Spleen (tissue), 7 donors: ENCODE data around the gene TPRKB.

Experiments used
- CTCF ChIP-seq, 11 experiments: fragments of 200-600 bp in 7 of 11; fragments of 450-650 bp in 4 of 11; sonication (generic) in 4 of 11; IDR thresholded peaks in 8 of 11; conservative IDR thresholded peaks in 3 of 11; 1 replicate in 7 of 11; 2 replicates in 4 of 11; pipeline versions ENCODE4 v1.4.0 to v1.8.0; 2016 to 2021; ENCODE audit warnings: antibody characterized with exemption in 11 of 11, inconsistent platforms in 4 of 11, mild to moderate bottlenecking in 1 of 11
- POLR2A ChIP-seq, 3 donors: fragments of 450-650 bp; IDR thresholded peaks; one replicate each; pipeline ENCODE4 v1.5.1; 2017; ENCODE audit warnings: antibody characterized with exemption in 3 of 3, mild to moderate bottlenecking in 1 of 3
- donor health status: DM: no; HTN: no; CAD: no; lungs with moderate emphysema.
- donor health status: DM: no; HTN: no; CAD: no.
- donor health status: DM: no; HTN: no; CAD: no.

GRCh38 chr2:73697606-73698005, 39.5 kb downstream of the TPRKB start:
- TF ChIP-seq POLR2A (IDR thresholded peaks at IDR 0.05) (no peak), CTCF (IDR thresholded peaks at IDR 0.05 in 8 of 11, conservative IDR thresholded peaks at IDR 0.05 in 3 of 11) (no peak)
